ENCODE data around the gene KCNG4. TPM values are rescaled to one million over a fixed set of nuclear protein-coding genes. Genes with fewer than 3 reads are reported as not detected.

KCNG4 gene
- total and polyA plus RNA-seq, 2 donors from 2014 or later: not detected

DNA sequence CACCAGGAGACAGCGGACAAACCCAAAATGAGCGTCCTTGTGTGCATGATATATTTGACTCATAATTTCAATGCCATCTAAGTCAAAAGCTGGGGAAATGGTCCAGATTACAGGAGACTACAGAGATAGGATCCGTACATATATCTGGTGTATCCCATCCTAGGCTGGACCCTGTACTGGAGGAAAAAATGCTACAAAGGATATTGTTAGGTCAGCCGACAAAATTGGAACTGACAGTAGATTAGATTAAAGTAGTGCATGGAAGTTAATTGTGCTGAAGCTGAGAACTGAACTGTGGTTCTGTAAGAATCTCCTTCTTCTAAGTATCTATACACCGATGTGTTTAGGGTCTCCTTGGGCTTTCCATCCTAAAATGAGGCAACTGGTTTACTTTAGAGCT, 24.3 kb downstream of the KCNG4 start:
- no peak overlapping the region for H3K27ac ChIP-seq (ENCODE audit: low read depth in 2 of 2, low read length in 2 of 2)
- no peaks in the 10 kb centered on the region for H3K36me3 ChIP-seq (ENCODE audit: control insufficient read depth in 2 of 3, insufficient read depth in 3 of 3, low read length in 3 of 3)
- TF ChIP-seq, protein P1, sequence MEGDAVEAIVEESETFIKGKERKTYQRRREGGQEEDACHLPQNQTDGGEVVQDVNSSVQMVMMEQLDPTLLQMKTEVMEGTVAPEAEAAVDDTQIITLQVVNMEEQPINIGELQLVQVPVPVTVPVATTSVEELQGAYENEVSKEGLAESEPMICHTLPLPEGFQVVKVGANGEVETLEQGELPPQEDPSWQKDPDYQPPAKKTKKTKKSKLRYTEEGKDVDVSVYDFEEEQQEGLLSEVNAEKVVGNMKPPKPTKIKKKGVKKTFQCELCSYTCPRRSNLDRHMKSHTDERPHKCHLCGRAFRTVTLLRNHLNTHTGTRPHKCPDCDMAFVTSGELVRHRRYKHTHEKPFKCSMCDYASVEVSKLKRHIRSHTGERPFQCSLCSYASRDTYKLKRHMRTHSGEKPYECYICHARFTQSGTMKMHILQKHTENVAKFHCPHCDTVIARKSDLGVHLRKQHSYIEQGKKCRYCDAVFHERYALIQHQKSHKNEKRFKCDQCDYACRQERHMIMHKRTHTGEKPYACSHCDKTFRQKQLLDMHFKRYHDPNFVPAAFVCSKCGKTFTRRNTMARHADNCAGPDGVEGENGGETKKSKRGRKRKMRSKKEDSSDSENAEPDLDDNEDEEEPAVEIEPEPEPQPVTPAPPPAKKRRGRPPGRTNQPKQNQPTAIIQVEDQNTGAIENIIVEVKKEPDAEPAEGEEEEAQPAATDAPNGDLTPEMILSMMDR (IDR thresholded peaks at IDR 0.05; ENCODE audit: borderline replicate concordance, extremely low read depth, insufficient read depth): no peak
- H3K9me3 ChIP-seq (ENCODE audit: control insufficient read depth in 2 of 3, insufficient read depth in 1 of 3, low read length in 3 of 3): no peaks in the 10 kb centered on the region
- no peak overlapping the region for H3K9ac ChIP-seq (ENCODE audit: low read length in 3 of 3)
- intact Hi-C loops (cut with DNase I): no loop called here
- no peak for DNase-seq
- FAIRE-seq: no peak
- H3K4me1 ChIP-seq (ENCODE audit: control insufficient read depth in 2 of 3, insufficient read depth in 2 of 3, low read depth in 1 of 3, low read length in 3 of 3): no peaks in the 10 kb centered on the region
- no peak overlapping the region for H3K4me3 ChIP-seq (ENCODE audit: low read length in 3 of 3)
- no peaks in the 10 kb centered on the region for H3K27me3 ChIP-seq (ENCODE audit: control insufficient read depth, insufficient read depth, low read length)

DNA sequence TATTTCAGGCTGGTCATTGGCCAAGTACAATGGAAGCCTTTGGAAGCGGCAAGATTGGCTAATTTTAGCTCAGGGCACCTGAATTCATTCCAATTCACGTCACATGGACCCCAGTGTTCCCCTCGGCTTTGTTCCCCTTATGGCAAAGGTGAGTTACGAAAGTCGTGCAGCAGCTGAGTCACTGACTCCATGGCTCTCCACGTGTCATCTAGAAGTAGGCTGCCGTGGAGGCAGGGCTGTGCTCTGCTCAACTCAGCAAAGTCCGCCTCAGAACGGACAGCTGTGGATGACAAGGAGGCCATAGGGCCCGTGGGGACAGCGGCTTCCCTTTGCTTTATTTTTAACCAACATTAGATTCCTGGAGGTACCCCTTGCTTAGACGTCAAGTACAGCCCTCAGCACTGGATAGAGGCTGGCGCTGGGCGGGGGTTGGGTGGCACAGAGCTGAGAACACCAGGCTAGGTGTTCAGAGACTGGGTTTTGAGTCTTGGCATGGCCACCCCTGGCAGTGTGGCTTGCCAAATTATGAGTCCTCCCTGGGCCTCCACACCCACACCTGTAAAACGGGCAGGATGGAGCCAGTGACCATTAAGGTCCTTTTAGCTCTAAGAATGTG, 25.3 kb downstream of the KCNG4 start:
- Histone ChIP-seq H3K4me3 (ENCODE audit: low read length in 3 of 3) (no peak overlapping the region), H3K27me3 (ENCODE audit: control insufficient read depth, insufficient read depth, low read length) (no peaks in the 10 kb centered on the region), H3K36me3 (ENCODE audit: control insufficient read depth in 2 of 3, insufficient read depth in 3 of 3, low read length in 3 of 3) (no peaks in the 10 kb centered on the region), H3K4me1 (ENCODE audit: control insufficient read depth in 2 of 3, insufficient read depth in 2 of 3, low read depth in 1 of 3, low read length in 3 of 3) (no peaks in the 10 kb centered on the region), H3K9me3 (ENCODE audit: control insufficient read depth in 2 of 3, insufficient read depth in 1 of 3, low read length in 3 of 3) (no peaks in the 10 kb centered on the region), H3K9ac (ENCODE audit: low read length in 3 of 3) (no peak overlapping the region), H3K27ac (ENCODE audit: low read depth in 2 of 2, low read length in 2 of 2) (no peak overlapping the region)
- FAIRE-seq: no peak
- DNase-seq: no peak
- TF ChIP-seq, protein P1 (IDR thresholded peaks at IDR 0.05; ENCODE audit: borderline replicate concordance, extremely low read depth, insufficient read depth): no peak
- intact Hi-C loops (cut with DNase I): no loop called here

DNA sequence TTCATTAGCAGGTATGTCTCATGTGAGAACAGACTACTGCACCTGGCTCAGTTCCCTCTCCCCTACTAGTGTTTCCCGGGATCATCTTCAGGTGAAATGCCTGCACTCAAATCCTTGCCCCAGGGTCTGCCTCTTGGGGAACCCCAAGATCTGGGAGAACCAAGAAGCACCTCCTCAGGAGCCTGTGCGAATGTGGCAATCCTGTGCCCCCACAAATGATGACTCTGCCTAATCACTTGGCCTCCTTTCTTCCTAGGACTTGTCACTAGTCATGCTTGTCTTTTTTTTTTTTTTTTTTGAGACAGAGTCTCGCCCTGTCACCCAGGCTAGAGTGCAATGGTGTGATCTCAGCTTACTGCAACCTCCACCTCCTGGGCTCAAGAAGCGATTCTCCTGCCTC, 27.2 kb downstream of the KCNG4 start:
- Histone ChIP-seq H3K9me3 (ENCODE audit: control insufficient read depth in 2 of 3, insufficient read depth in 1 of 3, low read length in 3 of 3) (no peaks in the 10 kb centered on the region), H3K27ac (ENCODE audit: low read depth in 2 of 2, low read length in 2 of 2) (no peak overlapping the region), H3K4me1 (ENCODE audit: control insufficient read depth in 2 of 3, insufficient read depth in 2 of 3, low read depth in 1 of 3, low read length in 3 of 3) (no peaks in the 10 kb centered on the region), H3K9ac (ENCODE audit: low read length in 3 of 3) (no peak overlapping the region), H3K27me3 (ENCODE audit: control insufficient read depth, insufficient read depth, low read length) (no peaks in the 10 kb centered on the region), H3K4me3 (ENCODE audit: low read length in 3 of 3) (no peak overlapping the region), H3K36me3 (ENCODE audit: control insufficient read depth in 2 of 3, insufficient read depth in 3 of 3, low read length in 3 of 3) (no peaks in the 10 kb centered on the region)
- DNase-seq (no peak), FAIRE-seq (no peak)
- TF ChIP-seq, protein P1 (IDR thresholded peaks at IDR 0.05; ENCODE audit: borderline replicate concordance, extremely low read depth, insufficient read depth): no peak
- intact Hi-C loops (cut with DNase I): no loop called here

DNA sequence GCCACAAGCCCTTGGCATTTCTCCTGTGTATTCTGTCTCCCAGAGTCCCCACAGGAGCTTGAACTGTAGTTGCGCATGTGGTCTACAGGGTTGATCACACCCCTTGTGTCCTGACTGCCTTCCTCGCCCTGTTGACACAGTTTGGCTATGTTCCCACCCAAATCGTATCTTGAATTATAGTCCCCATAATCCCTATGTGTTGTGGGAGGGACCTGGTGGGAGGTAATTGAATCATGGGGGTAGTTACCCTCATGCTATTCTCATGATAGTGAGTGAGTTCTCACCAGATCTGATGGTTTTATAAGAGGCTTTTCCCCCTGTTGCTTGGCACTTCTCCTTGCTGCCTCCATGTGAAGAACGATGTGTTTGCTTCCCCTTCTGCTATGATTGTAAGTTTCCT, 27.7 kb downstream of the KCNG4 start:
- Histone ChIP-seq H3K27ac (ENCODE audit: low read depth in 2 of 2, low read length in 2 of 2) (no peak overlapping the region), H3K4me1 (ENCODE audit: control insufficient read depth in 2 of 3, insufficient read depth in 2 of 3, low read depth in 1 of 3, low read length in 3 of 3) (peaks cover 0 to under 1% (median 0%) of the 10 kb centered on the region in 3 donors), H3K36me3 (ENCODE audit: control insufficient read depth in 2 of 3, insufficient read depth in 3 of 3, low read length in 3 of 3) (no peaks in the 10 kb centered on the region), H3K9me3 (ENCODE audit: control insufficient read depth in 2 of 3, insufficient read depth in 1 of 3, low read length in 3 of 3) (no peaks in the 10 kb centered on the region), H3K27me3 (ENCODE audit: control insufficient read depth, insufficient read depth, low read length) (no peaks in the 10 kb centered on the region), H3K9ac (ENCODE audit: low read length in 3 of 3) (no peak overlapping the region), H3K4me3 (ENCODE audit: low read length in 3 of 3) (no peak overlapping the region)
- intact Hi-C loops (cut with DNase I): no loop called here
- FAIRE-seq: no peak
- DNase-seq: no peak
- TF ChIP-seq, protein P1 (IDR thresholded peaks at IDR 0.05; ENCODE audit: borderline replicate concordance, extremely low read depth, insufficient read depth): no peak
